ENCODE measurements around the gene MANEAL. TPM values are rescaled to one million over a fixed set of nuclear protein-coding genes. Genes with fewer than 3 reads are reported as not detected.
A peak's percentile ranks its signal among the peaks of the same experiment; 100 is the strongest.

MANEAL gene
- total RNA-seq, 3 donors from 2014 or later = 0.64 to 3.7 (median 2.9) TPM

GRCh38 chr1:37752583-37753471, 40.8 kb upstream of the MANEAL start:
- Histone ChIP-seq H3K4me3 (peak overlapping the region in 2 of 3 donors; percentile 53 to 69), H3K36me3 (no peaks in the 10 kb centered on the region), H3K9me3 (no peaks in the 10 kb centered on the region), H3K27ac (no peak overlapping the region), H3K27me3 (peaks cover 4 to 48% of the 10 kb centered on the region in 2 donors), H3K4me1 (no peaks in the 10 kb centered on the region)
- TF ChIP-seq POLR2A (IDR thresholded peaks at IDR 0.05) (no peak), POLR2AphosphoS5 (IDR thresholded peaks at IDR 0.05) (no peak), CTCF (IDR thresholded peaks at IDR 0.05) (no peak)
- intact Hi-C loops (cut with DNase I; ENCODE audit: low total_unique reads) = no loop called here
- no peak for DNase-seq (ENCODE audit: low spot score in 2 of 2)

GRCh38 chr1:37753473-37754321, 40.0 kb upstream of the MANEAL start:
- TF ChIP-seq POLR2AphosphoS5 (IDR thresholded peaks at IDR 0.05) (no peak), POLR2A (IDR thresholded peaks at IDR 0.05) (no peak), CTCF (IDR thresholded peaks at IDR 0.05) (no peak)
- Histone ChIP-seq H3K4me1 (no peaks in the 10 kb centered on the region), H3K27ac (no peak overlapping the region), H3K36me3 (no peaks in the 10 kb centered on the region), H3K9me3 (no peaks in the 10 kb centered on the region), H3K27me3 (peaks cover 4 to 57% of the 10 kb centered on the region in 2 donors), H3K4me3 (peak overlapping the region in 1 of 3 donors; percentile 69)
- intact Hi-C loops (cut with DNase I; ENCODE audit: low total_unique reads) = no loop called here
- no peak for DNase-seq (ENCODE audit: low spot score in 2 of 2)

GRCh38 chr1:37755290-37755689, 38.4 kb upstream of the MANEAL start:
- Histone ChIP-seq H3K4me3 (no peak overlapping the region), H3K9me3 (no peaks in the 10 kb centered on the region), H3K27me3 (peaks cover 4 to 65% of the 10 kb centered on the region in 2 donors), H3K4me1 (no peaks in the 10 kb centered on the region), H3K27ac (no peak overlapping the region), H3K36me3 (no peaks in the 10 kb centered on the region)
- intact Hi-C loops (cut with DNase I; ENCODE audit: low total_unique reads) = no loop called here
- DNase-seq (ENCODE audit: low spot score in 2 of 2) = no peak
- no peak for TF ChIP-seq POLR2AphosphoS5 (IDR thresholded peaks at IDR 0.05)

GRCh38 chr1:37755951-37756560, 37.6 kb upstream of the MANEAL start:
- H3K36me3 ChIP-seq = no peaks in the 10 kb centered on the region
- no peak overlapping the region for H3K4me3 ChIP-seq
- intact Hi-C loops (cut with DNase I; ENCODE audit: low total_unique reads) = no loop called here
- no peaks in the 10 kb centered on the region for H3K4me1 ChIP-seq
- TF ChIP-seq POLR2A (IDR thresholded peaks at IDR 0.05) = no peak
- no peak for TF ChIP-seq CTCF (IDR thresholded peaks at IDR 0.05)
- no peak for TF ChIP-seq POLR2AphosphoS5 (IDR thresholded peaks at IDR 0.05)
- H3K27me3 ChIP-seq = peaks cover 4 to 71% of the 10 kb centered on the region in 2 donors
- no peak overlapping the region for H3K27ac ChIP-seq
- H3K9me3 ChIP-seq = no peaks in the 10 kb centered on the region
- DNase-seq (ENCODE audit: low spot score in 2 of 2) = no peak

- peaks cover 4 to 80% of the 10 kb centered on the region in 2 donors for H3K27me3 ChIP-seq
- no peak overlapping the region for H3K4me3 ChIP-seq
- no peak for DNase-seq (ENCODE audit: low spot score in 2 of 2)
- H3K27ac ChIP-seq = no peak overlapping the region
- H3K36me3 ChIP-seq = no peaks in the 10 kb centered on the region
- intact Hi-C loops (cut with DNase I; ENCODE audit: low total_unique reads) = loop anchor here (2.0 kb wide), 1 partner anchor 61 kb away; no protein-coding TSS in a partner anchor
- no peak for TF ChIP-seq CTCF (IDR thresholded peaks at IDR 0.05)
- no peak for TF ChIP-seq POLR2AphosphoS5 (IDR thresholded peaks at IDR 0.05)
- no peak for TF ChIP-seq POLR2A (IDR thresholded peaks at IDR 0.05)
- peaks cover 0 to 4% of the 10 kb centered on the region in 2 donors for H3K9me3 ChIP-seq
- H3K4me1 ChIP-seq = no peaks in the 10 kb centered on the region
These were observed 34.2 kb upstream of the MANEAL start for GRCh38 chr1:37759451-37759850.

Measured in breast epithelium (tissue), 4 donors.